ENCODE measurements around the gene MAGI2.

GRCh38 chr7:79257959-79258358, 195.5 kb downstream of the MAGI2 start:
- no peak for TF ChIP-seq POLR2A (IDR thresholded peaks at IDR 0.05)
- TF ChIP-seq CTCF (IDR thresholded peaks at IDR 0.05), result no peak

Data from breast epithelium (tissue), 3 donors.